SKM-1 treated with dmso at 0.1 percent for 144 hours (cell line): ENCODE results near the gene LRP2BP.
"Not testable (repeated sequence)": the region's sequence is repeated elsewhere in the genome, so short reads cannot be mapped to it uniquely, and the experiment has no call there.

Source experiments
- DNase-seq: peaks from one replicate; lab custom pipeline; 2025; ENCODE audit not compliant: unreplicated experiment; lab: John Stamatoyannopoulos, UW

Gene LRP2BP

GRCh38 chr4:185329879-185330510, 65.7 kb downstream of the LRP2BP start:
- not testable (repeated sequence) for DNase-seq

GRCh38 chr4:185328586-185328985, 67.1 kb downstream of the LRP2BP start:
- DNase-seq = no peak

- not testable (repeated sequence) for DNase-seq
Observed at GRCh38 chr4:185325721-185326120, 70.0 kb downstream of the LRP2BP start.

DNA sequence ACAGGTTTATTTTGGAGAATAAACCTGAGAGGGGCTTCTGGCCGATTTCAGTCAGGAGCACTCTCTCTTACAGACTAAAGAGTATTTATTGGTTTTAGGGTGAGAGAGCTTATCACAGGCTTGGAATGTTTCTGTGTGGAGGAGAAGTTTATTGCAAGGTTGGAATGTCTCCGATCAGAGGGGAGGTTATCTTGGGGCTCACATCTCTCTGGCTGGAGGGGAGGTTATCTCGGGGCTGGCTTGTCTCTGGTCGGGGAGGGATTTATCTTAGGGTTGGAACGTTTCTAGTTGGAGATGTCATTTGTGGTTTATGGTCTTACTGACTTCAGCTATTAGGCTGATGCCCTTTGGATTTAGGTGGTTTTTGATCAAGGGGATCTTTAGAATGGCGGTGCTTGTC, 71.4 kb downstream of the LRP2BP start:
- not testable (repeated sequence) for DNase-seq

GRCh38 chr4:185323606-185324005, 72.1 kb downstream of the LRP2BP start:
- no peak for DNase-seq

- no peak for DNase-seq
Observed at GRCh38 chr4:185322803-185323202, 72.9 kb downstream of the LRP2BP start.

- DNase-seq = no peak
Observed at GRCh38 chr4:185318679-185319078, 77.0 kb downstream of the LRP2BP start.

- DNase-seq = no peak
Observed at GRCh38 chr4:185317880-185318279, 77.8 kb downstream of the LRP2BP start.

GRCh38 chr4:185317462-185317861, 78.3 kb downstream of the LRP2BP start:
- not testable (repeated sequence) for DNase-seq
